ENCODE results near the gene H2AZ2.

GRCh38 chr7:44872787-44873186 lies 24.9 kb upstream of the H2AZ2 start:
- TF ChIP-seq CTCF (IDR thresholded peaks at IDR 0.05) (no peak), POLR2A (IDR thresholded peaks at IDR 0.05) (no peak)
